ENCODE results near the gene HSBP1. TPM values are rescaled to one million over a fixed set of nuclear protein-coding genes. Genes with fewer than 3 reads are reported as not detected.

Gene HSBP1
- total RNA-seq = 75.6 TPM

DNA sequence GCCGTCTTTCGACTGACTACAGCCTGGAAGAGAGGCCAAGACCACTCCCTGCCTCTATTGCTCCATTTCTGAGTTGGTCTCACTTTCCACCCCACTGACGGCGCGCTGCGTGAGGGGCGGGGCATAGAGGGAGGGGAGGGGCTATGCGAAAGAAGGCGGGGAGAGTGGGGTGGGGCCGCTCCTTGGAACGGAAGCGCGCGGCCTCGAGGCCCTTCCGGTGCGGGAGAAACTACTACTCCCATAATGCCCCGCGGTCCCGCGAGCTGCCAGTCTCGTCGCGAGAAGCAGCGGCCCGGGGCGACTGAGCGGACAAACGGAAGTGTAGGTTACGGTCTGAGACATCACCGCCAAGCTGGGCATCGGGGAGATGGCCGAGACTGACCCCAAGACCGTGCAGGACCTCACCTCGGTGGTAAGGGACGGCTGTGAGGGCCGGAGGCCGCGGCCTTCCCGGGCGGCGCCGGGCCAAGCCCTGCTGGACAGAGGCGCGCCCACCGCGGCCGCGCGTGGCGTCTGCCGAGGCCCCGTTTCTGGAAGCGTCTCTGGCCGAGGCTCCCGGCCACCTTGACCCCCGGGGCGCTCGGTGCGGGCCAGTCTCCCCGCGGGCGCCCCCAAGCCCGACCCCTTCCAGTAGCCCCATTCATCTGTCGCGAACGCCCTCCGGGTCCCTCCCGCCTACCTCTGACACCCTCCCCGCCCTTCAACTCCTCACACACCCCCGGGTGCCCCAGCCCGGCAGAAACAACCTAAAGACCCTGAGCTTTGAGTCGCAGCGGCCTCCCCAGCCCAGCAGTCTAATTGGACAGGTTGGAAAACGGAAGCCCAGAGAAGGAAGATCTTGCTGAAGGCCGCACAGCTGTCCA lies at the start of gene HSBP1:
Gene HSBP1 (plus strand): TSS at position 269 of the 863 bp plus-strand sequence. CDS start 99 bp downstream, at position 368.
- DNase-seq (ENCODE audit: low spot score) = peak; percentile 97
- peak; percentile 99 for ATAC-seq
- intact Hi-C loops (cut with DNase I) = no loop called here

DNA sequence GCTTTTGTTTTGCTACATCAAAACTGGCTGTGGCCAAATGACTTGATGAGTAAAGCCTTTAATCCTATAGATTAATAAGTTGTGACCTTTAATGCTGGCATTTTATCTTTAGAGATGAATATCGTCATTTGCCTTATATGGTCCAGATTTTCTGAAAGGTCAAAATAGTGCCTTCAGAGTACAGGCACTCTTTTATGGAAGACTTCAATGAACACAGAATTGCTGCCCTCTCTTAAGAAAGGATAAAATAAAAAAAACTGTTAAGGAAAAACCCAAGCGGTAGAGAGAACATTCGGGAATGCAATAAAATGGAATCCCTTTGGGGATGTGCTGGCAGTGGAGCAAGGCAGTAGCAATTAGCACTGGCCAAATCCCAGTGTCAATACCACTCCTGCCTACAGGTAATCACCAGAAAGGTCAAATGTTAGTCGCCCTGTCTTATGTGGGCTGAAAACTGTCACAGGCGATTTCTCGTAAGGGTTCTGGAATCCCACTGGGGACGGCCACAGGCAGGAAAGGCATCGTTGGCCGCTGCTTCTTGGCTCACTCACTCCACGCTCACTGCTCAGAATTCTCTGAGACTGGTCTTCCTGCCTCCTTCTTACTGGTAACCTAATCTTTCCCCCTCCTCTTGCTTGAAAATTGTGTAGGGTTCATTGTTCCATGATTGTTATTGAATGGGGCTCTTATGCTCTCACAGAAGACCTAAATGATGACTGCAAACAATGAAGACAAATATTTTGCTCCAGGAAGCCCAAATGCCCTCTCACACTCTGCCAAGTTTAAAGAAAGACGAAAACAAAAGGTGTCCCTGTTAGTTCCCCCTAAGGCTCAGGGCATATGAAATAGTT lies 45.4 kb upstream of the HSBP1 start:
- DNase-seq (ENCODE audit: low spot score) = no peak
- intact Hi-C loops (cut with DNase I) = no loop called here
- no peak for ATAC-seq

DNA sequence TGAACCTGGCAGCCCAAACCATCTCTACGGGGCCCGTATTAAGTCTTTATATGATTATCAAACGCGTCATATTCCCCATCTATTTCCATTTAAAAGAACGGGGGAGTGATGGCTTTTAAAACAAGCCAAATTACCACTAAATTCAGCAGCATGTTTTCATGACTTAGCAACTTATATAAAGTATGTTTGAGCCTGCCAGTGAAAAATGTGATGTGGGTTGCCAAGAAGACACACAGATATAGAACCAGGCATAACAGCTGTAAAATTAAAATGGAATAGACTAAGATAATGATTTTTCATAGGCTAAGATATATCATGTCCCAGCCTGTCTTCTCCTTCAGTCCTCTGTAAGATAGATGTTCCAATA lies 44.8 kb upstream of the HSBP1 start:
- intact Hi-C loops (cut with DNase I) = no loop called here
- no peak for ATAC-seq
- no peak for DNase-seq (ENCODE audit: low spot score)

DNA sequence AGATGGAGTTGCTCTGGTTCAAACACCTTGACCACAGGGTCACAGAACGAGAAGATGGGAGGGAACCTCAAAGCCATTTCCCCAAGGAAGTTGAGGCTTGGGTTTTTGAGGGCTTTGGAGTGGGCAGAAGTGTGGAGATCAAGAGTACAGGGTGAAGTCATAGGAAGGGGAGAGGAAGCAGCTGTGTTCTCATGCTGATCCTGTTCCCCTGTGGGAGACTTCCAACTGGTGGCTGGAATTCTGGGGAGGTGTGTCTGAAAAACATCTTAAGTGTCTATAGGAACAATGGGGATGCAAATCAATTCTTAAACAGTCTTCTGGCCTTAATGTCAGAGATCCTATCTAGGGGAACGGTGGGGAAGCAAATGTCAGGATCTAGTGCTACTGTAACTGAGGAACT lies 38.8 kb upstream of the HSBP1 start:
- peak; percentile 30 for ATAC-seq
- intact Hi-C loops (cut with DNase I) = no loop called here

DNA sequence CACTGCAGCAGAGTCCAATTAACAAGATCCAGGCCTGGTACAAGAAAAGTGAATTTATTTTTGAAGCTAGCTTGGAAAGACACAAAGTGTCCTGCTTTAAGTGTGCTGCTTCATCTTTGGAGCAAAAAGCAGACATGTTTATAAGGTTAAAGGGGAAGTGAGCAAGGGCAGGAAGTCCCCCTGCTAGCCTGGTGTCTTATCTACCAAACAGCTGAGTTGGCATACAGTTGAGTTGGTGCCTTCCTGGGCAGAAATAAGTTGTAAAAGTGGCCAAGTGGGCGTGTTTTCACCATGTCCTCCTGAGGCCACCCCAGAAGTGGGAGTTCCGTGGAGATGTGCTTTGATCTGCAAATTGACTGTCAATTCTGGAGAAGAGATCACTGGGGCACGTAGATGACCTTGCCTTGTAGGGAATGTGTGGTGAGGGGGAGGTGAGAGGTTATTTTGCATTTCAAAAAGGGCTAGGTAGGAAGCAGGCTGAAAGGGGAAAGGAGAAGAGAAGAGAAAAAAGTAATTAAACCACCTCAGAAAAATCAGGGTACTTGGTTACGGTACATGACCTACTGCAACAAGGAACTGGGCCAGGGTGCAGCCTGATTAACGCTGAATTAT lies 38.3 kb upstream of the HSBP1 start:
- intact Hi-C loops (cut with DNase I) = no loop called here
- no peak for DNase-seq (ENCODE audit: low spot score)
- ATAC-seq = peak; percentile 65

More for the DNA sequence above, 38.8 kb upstream of the HSBP1 start:
- DNase-seq (ENCODE audit: low spot score) = no peak

DNA sequence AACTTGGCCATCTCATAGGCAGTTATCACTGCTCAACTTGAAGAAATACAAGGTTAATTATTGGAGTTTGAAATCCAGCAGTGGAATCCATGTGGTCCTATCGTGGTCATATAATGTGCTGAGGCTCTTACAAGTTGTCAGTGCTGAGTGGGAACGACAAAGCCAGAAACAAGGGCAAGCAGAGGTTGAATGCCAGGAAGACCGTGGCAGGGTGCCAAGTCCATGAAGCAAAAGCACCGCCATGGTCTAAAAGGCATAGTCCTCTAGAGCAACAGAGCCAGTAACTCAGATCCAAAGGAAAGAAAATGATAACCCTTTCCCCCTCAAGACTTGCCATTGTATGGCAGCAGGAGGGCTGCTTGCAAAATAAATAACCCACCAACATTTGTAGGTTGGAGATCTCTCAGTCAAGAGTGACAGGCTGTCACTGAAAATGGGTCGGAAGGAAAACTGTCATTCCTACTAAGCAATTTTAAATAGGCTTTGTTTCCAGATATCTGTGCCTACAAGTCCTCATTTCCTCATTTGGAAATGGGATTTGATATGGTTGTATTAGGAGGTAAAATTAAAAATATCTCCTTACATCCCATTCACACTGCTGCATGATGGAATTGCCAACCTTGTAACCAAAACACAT lies 36.4 kb upstream of the HSBP1 start:
- no peak for ATAC-seq
- intact Hi-C loops (cut with DNase I) = no loop called here
- no peak for DNase-seq (ENCODE audit: low spot score)

DNA sequence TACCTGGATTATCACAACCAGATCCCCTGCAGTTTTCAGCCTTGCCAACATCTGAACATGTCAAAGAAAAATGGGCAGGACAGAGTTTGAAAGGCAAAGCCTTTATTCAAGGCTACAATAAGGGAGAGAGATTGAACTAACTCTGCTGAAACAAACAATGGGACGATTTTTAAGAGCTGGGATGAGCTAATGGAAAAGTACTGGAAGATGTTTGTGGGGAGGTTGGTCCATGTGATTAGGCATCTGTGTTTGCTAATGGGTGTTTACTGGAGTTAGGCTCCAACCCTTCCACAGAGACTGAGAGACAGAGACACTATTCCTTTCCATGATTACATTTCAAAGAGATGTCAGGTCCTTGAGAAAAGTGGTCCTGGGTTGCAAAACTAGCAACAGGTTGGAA lies 35.0 kb upstream of the HSBP1 start:
- no peak for ATAC-seq
- intact Hi-C loops (cut with DNase I) = no loop called here
- DNase-seq (ENCODE audit: low spot score) = no peak

DNA sequence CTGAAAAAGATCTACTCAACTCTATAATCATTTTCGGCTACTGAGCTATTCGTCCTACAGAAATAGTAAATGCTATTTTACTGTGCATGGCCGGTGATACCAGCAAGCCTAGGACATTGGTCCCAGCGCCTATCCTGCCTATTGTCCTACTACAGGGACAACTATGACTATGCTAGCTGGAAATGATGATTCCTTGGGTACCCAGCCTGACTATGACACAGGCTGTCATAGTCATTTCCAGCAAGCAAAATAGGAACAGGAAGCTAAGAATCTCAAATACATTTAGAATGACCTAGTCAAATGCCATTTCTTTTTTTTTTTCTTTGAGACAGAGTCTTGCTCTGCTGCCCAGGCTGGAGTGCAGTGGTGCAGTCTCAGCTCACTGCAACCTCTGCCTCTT lies 33.7 kb upstream of the HSBP1 start:
- intact Hi-C loops (cut with DNase I) = no loop called here
- ATAC-seq = no peak
- DNase-seq (ENCODE audit: low spot score) = no peak

DNA sequence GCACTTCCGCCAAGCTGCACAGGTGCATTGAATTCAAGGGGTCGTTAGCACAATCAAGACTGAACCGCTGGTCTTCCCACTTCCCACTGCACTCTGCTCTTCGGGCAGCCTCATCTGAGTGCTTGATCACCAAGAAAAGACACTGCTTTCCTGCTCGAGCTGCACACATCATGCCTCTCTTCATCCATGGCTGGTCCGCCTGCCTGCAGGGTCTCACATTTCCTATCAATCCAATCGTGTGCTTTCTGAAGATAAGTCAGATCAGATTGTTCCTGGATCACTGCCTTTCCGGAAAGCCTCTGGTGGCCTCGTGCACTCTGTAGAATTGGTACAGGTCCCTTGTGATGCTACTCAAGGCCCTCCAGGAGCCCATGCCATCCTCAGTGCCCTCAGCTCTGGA lies 30.8 kb upstream of the HSBP1 start:
- intact Hi-C loops (cut with DNase I) = no loop called here
- no peak for ATAC-seq
- no peak for DNase-seq (ENCODE audit: low spot score)

DNA sequence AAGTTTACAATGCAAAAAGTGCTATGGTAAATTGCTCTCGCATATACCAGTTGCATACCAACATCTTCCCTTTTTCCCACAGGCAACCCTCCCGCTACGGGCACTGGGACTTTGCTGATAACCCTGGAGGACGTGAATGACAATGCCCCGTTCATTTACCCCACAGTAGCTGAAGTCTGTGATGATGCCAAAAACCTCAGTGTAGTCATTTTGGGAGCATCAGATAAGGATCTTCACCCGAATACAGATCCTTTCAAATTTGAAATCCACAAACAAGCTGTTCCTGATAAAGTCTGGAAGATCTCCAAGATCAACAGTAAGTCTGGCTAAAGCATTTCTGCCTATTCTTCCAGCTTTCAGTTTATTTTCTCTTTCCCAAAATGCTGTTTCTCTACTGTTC lies 27.9 kb upstream of the HSBP1 start:
- no peak for DNase-seq (ENCODE audit: low spot score)
- ATAC-seq = peak; percentile 45
- intact Hi-C loops (cut with DNase I) = no loop called here

DNA sequence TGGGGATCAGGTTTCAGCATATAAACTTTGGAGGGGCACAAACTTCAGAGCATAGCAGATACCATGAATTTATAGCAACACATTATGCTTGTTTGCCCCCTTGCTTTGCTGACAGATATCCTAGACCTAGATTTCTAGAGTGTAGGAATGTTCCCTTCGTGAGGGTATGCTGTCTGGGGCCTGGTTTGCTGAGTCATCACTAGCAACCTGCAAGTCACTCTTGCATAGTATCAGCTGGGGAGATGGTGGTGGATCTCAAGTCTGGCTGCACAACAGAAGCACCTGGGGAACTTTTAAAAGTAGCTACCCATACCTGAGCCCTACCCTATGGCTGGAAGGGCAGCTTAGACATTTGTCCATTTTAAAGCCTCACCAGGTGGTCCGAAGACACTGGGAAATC lies 22.3 kb upstream of the HSBP1 start:
- DNase-seq (ENCODE audit: low spot score) (no peak), ATAC-seq (no peak)
- intact Hi-C loops (cut with DNase I) = no loop called here

DNA sequence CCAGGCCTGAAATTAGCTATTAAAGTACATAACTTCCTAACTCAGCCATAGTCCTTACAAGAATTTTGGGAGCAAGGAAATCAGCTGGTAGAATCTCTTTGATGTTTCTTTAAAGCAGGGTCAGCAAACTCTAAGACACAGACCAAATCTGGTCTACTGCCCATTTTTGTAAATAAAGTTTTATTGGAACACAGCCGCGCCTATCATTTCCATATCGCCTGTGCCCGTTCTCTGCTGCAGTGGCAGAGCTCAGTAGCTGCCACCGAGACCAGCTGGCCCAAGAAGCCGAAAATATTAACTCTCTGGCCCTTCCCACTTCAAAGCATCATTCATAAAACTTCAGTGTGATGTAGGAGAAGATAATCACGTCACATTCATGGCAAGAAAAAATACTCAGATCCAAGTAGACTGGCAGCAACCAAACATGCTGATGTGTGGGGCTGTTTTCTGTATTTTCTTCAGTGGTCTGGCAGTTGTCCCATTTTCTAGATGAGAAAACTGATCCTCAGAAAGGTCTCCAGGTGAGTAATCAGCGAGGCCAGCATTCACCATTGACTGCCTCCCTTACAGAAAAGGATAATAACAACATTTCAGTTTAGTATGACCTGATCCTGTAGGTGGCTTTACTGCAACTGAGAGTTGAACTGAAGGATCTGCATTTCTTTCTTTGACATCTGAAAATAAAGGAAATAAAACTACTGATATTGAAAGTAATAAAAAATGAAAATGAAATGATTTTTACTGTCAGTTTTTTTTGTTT lies 18.0 kb upstream of the HSBP1 start:
- no peak for ATAC-seq
- DNase-seq (ENCODE audit: low spot score) = no peak
- intact Hi-C loops (cut with DNase I) = no loop called here

DNA sequence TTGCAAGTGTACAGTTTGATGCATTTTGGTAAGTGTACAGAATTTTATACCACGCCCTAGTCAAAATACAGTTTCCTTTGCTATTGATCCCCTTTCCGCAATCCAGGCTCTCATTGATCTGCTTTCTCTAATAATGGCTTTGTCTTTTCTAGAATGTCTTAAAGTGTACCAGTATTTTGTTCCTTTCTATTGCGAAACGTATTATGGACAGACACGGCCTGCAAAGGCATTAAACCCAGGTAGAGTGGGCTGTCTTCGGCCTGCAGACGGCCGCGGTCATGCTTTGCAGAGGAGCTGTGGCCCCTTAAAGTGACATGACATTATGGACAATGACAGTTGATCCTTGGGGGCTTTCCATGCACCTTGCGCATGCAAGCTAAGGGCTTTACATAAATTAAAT lies 15.9 kb upstream of the HSBP1 start:
- ATAC-seq (no peak), DNase-seq (ENCODE audit: low spot score) (no peak)
- intact Hi-C loops (cut with DNase I) = no loop called here

DNA sequence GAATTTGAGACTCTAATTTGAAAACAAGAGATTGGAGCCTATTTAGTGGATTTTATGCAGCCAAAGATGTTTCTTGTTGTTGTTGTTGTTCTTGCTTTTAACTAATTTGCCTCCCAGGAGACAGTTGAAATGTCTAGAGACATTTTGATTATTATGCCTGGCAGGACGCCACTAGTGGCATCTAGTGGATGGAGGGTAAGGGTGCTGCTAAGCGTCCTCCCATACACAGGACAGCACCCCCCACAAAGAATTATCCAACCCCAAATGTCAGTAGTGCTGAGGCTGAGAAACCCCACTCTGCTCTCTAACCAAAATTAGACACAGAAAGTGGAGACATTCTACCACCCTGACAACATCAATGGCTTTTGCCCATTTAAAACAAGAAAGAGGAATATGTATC lies 15.4 kb upstream of the HSBP1 start:
- no peak for ATAC-seq
- DNase-seq (ENCODE audit: low spot score) = no peak
- intact Hi-C loops (cut with DNase I) = no loop called here

DNA sequence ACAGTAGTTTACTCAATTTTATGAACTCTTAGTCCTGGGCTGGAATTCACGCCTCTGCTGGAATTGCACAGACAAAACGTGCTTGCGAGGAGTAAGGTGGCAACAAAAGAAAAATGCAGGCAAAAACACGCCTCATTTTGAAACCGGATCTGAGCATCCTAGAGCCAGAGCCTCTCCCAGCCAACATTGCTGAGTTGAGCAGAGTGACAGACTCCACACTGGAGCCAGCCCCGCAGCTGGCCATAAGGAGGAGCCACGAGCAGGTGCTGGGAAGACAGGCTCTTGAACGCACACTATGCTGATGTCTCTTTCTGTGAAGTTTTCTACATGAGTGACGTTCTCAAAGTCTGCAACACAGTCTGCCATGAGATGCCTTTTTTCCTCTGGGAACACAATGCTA lies 14.6 kb upstream of the HSBP1 start:
- intact Hi-C loops (cut with DNase I) = no loop called here
- ATAC-seq (no peak), DNase-seq (ENCODE audit: low spot score) (no peak)

DNA sequence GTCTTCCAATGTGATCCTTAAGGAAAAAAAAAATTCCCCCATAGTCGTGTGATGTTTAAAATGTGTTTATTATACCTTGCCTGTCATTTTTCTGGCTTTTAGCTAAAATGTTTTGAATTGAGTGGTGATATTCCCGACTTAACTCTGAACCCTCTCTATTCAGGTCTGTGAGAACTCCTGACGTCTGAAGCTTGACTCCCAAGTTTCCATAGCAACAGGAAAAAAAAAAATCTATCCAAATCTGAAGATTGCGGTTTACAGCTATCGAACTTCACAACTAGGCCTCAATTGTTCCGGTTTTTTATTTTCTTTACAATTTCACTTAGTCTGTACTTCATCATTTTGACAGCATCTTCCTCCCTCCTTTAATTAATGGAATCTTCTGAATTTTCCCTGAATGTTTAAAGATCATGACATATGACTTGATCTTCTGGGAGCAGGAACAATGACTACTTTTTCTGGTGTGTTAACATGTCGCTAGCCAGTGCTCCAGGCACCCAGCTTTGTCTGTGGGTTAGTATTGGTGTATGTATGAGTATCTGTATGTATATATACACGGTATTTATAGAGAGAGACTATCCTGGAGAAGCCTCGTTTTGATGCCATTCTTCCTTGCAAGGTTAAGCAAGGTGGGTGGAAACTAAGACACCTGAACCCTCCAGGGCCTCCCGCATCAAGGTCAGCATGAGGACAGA lies 12.8 kb upstream of the HSBP1 start:
- ATAC-seq (no peak), DNase-seq (ENCODE audit: low spot score) (no peak)
- intact Hi-C loops (cut with DNase I) = no loop called here

DNA sequence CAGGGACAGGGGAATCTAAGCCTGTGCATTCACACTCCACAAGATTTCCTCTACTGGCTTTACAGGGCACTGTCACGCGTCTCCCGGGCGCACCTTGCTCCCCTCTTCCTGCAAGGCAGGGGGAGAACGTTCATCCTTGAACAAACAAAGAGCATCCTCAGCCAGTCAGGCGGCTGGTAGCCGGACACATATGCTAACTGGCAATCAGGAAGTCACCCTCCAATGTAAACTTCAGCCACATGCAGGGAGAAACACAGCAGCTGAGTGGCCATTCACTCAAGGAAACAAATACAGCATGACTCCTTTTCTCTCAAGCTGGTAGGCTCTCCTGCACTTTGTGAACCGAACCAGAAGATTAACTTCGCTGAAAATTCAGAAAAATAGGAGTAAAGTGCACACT lies 10.8 kb upstream of the HSBP1 start:
- intact Hi-C loops (cut with DNase I) = no loop called here
- DNase-seq (ENCODE audit: low spot score) = no peak
- no peak for ATAC-seq

DNA sequence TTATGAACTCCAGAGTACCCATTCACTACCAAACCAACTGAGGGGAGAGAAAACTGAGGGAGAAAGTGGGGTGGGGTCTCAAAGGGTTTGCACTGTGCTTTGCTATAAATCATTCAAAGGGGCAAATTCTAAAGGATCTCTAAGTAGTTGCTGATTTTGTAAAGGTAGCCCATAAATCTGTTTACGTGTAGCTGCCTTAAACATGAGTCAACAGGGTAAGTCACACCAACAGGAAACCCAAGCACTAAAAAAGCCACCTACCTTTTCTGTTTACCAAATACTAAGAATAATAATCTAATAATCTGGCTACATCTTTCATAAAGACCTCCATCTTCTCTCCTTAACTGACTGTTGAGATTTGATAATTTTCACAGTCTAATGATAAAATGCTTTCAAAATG lies 8.4 kb upstream of the HSBP1 start:
- intact Hi-C loops (cut with DNase I) = no loop called here
- no peak for ATAC-seq
- DNase-seq (ENCODE audit: low spot score) = no peak

All from sciatic nerve (tissue), 2 donors.